ENCODE data around the gene SLC52A1.
"Not testable (repeated sequence)": the region's sequence is repeated elsewhere in the genome, so short reads cannot be mapped to it uniquely, and the experiment has no call there.

The SLC52A1 gene

DNA sequence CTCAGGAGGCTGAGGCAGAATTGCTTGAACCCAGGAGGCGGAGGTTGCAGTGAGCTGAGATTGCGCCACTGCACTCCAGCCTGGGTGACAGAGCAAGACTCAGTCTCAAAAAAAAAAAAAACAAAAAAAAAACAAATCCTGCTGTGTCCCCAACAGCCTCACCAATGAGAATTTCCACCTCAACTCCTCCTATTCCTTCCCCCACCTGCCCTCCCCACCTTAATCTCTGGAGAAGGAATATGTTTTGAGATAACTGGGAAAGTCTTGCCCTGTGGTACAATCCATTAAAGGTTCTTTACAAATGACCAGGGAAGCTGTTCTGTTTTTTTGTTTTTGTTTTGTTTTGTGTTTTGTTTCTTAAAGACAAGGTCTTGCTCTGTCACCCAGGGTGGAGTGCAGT, 5.1 kb downstream of the SLC52A1 start:
- H3K9me3 ChIP-seq (replicated peaks; ENCODE audit: low read length); H3K36me3 ChIP-seq (ENCODE audit: insufficient read depth, low read length); H3K4me1 ChIP-seq (ENCODE audit: control insufficient read depth, insufficient read depth, low read length); H3K27me3 ChIP-seq (ENCODE audit: control insufficient read depth, insufficient read depth, low read length); H3K4me2 ChIP-seq (ENCODE audit: low read length); H3K4me3 ChIP-seq (ENCODE audit: low read length); H3K9ac ChIP-seq (ENCODE audit: low read depth, low read length): not testable (repeated sequence)

DNA sequence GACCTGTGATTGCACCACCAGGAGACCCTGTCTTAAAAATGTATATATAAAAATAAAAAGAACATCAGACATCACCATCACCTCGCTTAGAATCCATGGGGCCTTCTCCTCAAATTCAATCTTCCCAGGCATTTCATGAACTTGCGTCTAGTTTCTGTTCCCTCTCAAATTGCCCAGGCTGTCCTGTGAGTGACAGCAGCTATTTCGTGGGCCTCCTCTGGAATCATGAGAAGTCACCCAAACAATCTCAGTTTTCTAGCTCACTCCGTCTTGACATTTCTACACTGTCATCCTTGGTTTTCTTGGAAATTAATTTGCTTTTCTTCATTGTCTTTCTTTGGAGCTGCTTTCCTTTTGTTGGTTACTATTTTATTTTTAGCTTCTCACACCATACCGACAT, 7.3 kb downstream of the SLC52A1 start:
- Histone ChIP-seq H3K4me2 (ENCODE audit: low read length) (no peak overlapping the region), H3K4me3 (ENCODE audit: low read length) (no peak overlapping the region), H3K4me1 (ENCODE audit: control insufficient read depth, insufficient read depth, low read length) (peaks cover 3% of the 10 kb centered on the region), H3K9me3 (replicated peaks; ENCODE audit: low read length) (no peaks in the 10 kb centered on the region), H3K27me3 (ENCODE audit: control insufficient read depth, insufficient read depth, low read length) (no peaks in the 10 kb centered on the region), H3K9ac (ENCODE audit: low read depth, low read length) (no peak overlapping the region), H3K36me3 (ENCODE audit: insufficient read depth, low read length) (peaks cover 18% of the 10 kb centered on the region)

DNA sequence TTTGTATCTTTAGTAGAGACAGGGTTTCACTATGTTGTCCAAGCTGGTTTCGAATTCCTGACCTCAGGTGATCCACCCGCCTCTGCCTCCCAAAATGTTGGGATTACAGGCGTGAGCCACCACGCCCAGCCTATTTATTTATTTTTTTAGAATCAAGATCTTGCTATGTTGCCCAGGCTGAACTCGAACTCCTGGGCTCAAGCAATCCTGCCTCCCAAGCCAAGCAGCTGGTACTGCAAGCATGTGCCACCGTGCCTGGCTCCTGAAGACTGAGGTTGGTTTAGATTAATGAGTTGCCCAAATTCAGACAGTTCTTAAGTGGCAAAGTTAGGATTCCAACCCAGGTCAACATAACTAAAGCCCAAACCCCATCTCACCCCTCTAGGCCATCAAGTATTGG, 7.9 kb downstream of the SLC52A1 start:
- H3K27me3 ChIP-seq (ENCODE audit: control insufficient read depth, insufficient read depth, low read length), result no peaks in the 10 kb centered on the region
- H3K4me2 ChIP-seq (ENCODE audit: low read length), result no peak overlapping the region
- no peak overlapping the region for H3K4me3 ChIP-seq (ENCODE audit: low read length)
- peaks cover 3% of the 10 kb centered on the region for H3K4me1 ChIP-seq (ENCODE audit: control insufficient read depth, insufficient read depth, low read length)
- H3K9me3 ChIP-seq (replicated peaks; ENCODE audit: low read length), result no peaks in the 10 kb centered on the region
- H3K9ac ChIP-seq (ENCODE audit: low read depth, low read length), result no peak overlapping the region
- H3K36me3 ChIP-seq (ENCODE audit: insufficient read depth, low read length), result peaks cover 23% of the 10 kb centered on the region

- Histone ChIP-seq H3K4me2 (ENCODE audit: low read length) (no peak overlapping the region), H3K27me3 (ENCODE audit: control insufficient read depth, insufficient read depth, low read length) (no peaks in the 10 kb centered on the region), H3K4me3 (ENCODE audit: low read length) (no peak overlapping the region), H3K9ac (ENCODE audit: low read depth, low read length) (no peak overlapping the region), H3K4me1 (ENCODE audit: control insufficient read depth, insufficient read depth, low read length) (no peaks in the 10 kb centered on the region), H3K9me3 (replicated peaks; ENCODE audit: low read length) (no peaks in the 10 kb centered on the region), H3K36me3 (ENCODE audit: insufficient read depth, low read length) (peaks cover 45% of the 10 kb centered on the region)
Measured at GRCh38 chr17:5024604-5025003, 10.6 kb downstream of the SLC52A1 start.

- H3K4me3 ChIP-seq (ENCODE audit: low read length), result no peak overlapping the region
- no peaks in the 10 kb centered on the region for H3K27me3 ChIP-seq (ENCODE audit: control insufficient read depth, insufficient read depth, low read length)
- H3K36me3 ChIP-seq (ENCODE audit: insufficient read depth, low read length), result peaks cover 54% of the 10 kb centered on the region
- H3K4me1 ChIP-seq (ENCODE audit: control insufficient read depth, insufficient read depth, low read length), result no peaks in the 10 kb centered on the region
- no peak overlapping the region for H3K9ac ChIP-seq (ENCODE audit: low read depth, low read length)
- no peak overlapping the region for H3K4me2 ChIP-seq (ENCODE audit: low read length)
- no peaks in the 10 kb centered on the region for H3K9me3 ChIP-seq (replicated peaks; ENCODE audit: low read length)
Measured at GRCh38 chr17:5023588-5024147, 11.6 kb downstream of the SLC52A1 start.

GRCh38 chr17:5022171-5022711, 13.0 kb downstream of the SLC52A1 start:
- Histone ChIP-seq H3K4me2 (ENCODE audit: low read length) (no peak overlapping the region), H3K36me3 (ENCODE audit: insufficient read depth, low read length) (peaks cover 60% of the 10 kb centered on the region), H3K4me1 (ENCODE audit: control insufficient read depth, insufficient read depth, low read length) (no peaks in the 10 kb centered on the region), H3K9me3 (replicated peaks; ENCODE audit: low read length) (no peaks in the 10 kb centered on the region), H3K27me3 (ENCODE audit: control insufficient read depth, insufficient read depth, low read length) (no peaks in the 10 kb centered on the region), H3K4me3 (ENCODE audit: low read length) (no peak overlapping the region), H3K9ac (ENCODE audit: low read depth, low read length) (no peak overlapping the region)

DNA sequence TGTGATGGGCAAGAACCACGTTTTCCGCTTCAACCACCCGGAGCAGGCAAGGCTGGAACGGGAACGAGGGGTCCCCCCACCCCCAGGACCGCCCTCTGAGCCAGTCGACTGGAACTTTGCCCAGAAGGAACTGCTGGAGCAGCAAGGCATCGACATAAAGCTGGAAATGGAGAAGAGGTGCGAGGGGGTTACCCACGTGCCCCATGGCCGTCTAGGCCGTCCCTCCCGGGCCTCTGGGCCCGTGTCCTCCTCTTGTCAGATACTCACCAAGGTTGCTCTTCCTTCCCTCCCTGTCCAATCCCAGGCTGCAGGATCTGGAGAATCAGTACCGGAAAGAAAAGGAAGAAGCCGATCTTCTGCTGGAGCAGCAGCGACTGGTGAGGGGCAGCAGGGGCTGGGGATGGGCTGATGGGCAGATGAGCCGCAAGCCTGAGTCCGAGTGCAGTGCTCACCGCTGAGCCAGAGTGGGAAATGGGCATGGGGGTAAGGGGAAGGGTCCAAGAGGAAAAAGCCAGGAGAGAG, 14.7 kb downstream of the SLC52A1 start:
- no peak overlapping the region for H3K9ac ChIP-seq (ENCODE audit: low read depth, low read length)
- peaks cover 71% of the 10 kb centered on the region for H3K36me3 ChIP-seq (ENCODE audit: insufficient read depth, low read length)
- H3K9me3 ChIP-seq (replicated peaks; ENCODE audit: low read length), result no peaks in the 10 kb centered on the region
- no peaks in the 10 kb centered on the region for H3K4me1 ChIP-seq (ENCODE audit: control insufficient read depth, insufficient read depth, low read length)
- H3K27me3 ChIP-seq (ENCODE audit: control insufficient read depth, insufficient read depth, low read length), result no peaks in the 10 kb centered on the region
- no peak overlapping the region for H3K4me3 ChIP-seq (ENCODE audit: low read length)
- H3K4me2 ChIP-seq (ENCODE audit: low read length), result no peak overlapping the region

- Histone ChIP-seq H3K9ac (ENCODE audit: low read depth, low read length) (no peak overlapping the region), H3K27me3 (ENCODE audit: control insufficient read depth, insufficient read depth, low read length) (no peaks in the 10 kb centered on the region), H3K4me1 (ENCODE audit: control insufficient read depth, insufficient read depth, low read length) (no peaks in the 10 kb centered on the region), H3K9me3 (replicated peaks; ENCODE audit: low read length) (no peaks in the 10 kb centered on the region), H3K4me2 (ENCODE audit: low read length) (no peak overlapping the region), H3K4me3 (ENCODE audit: low read length) (no peak overlapping the region), H3K36me3 (ENCODE audit: insufficient read depth, low read length) (peaks cover 71% of the 10 kb centered on the region)
Measured at GRCh38 chr17:5019475-5019956, 15.7 kb downstream of the SLC52A1 start.

- Histone ChIP-seq H3K36me3 (ENCODE audit: insufficient read depth, low read length) (peaks cover 70% of the 10 kb centered on the region), H3K27me3 (ENCODE audit: control insufficient read depth, insufficient read depth, low read length) (no peaks in the 10 kb centered on the region), H3K4me1 (ENCODE audit: control insufficient read depth, insufficient read depth, low read length) (peaks cover 12% of the 10 kb centered on the region), H3K9me3 (replicated peaks; ENCODE audit: low read length) (no peaks in the 10 kb centered on the region), H3K4me3 (ENCODE audit: low read length) (no peak overlapping the region), H3K9ac (ENCODE audit: low read depth, low read length) (no peak overlapping the region), H3K4me2 (ENCODE audit: low read length) (no peak overlapping the region)
Measured at GRCh38 chr17:5014357-5014756, 20.9 kb downstream of the SLC52A1 start.

DNA sequence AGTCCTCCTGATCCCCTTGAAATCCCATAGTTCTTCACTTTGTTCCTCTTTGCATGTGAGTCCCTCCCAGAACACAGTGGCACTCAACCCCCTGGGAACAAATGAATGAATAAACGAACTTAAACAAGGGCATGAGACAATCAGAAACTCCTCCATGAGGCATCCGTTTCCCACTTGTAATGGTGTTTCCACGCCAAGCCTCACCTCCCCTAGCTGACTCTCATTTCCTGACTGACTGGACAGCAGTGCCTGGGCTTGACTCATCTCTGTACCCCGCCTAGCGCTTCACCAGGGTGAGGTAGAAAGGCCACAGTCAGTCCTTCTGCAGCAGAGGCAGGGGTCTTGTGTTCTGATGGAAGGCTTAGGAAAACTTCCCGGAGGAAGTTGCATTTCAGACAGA, 23.3 kb downstream of the SLC52A1 start:
- peaks cover 12% of the 10 kb centered on the region for H3K4me1 ChIP-seq (ENCODE audit: control insufficient read depth, insufficient read depth, low read length)
- no peak overlapping the region for H3K4me2 ChIP-seq (ENCODE audit: low read length)
- H3K4me3 ChIP-seq (ENCODE audit: low read length), result no peak overlapping the region
- no peak overlapping the region for H3K9ac ChIP-seq (ENCODE audit: low read depth, low read length)
- no peaks in the 10 kb centered on the region for H3K9me3 ChIP-seq (replicated peaks; ENCODE audit: low read length)
- H3K27me3 ChIP-seq (ENCODE audit: control insufficient read depth, insufficient read depth, low read length), result no peaks in the 10 kb centered on the region
- H3K36me3 ChIP-seq (ENCODE audit: insufficient read depth, low read length), result peaks cover 78% of the 10 kb centered on the region

DNA sequence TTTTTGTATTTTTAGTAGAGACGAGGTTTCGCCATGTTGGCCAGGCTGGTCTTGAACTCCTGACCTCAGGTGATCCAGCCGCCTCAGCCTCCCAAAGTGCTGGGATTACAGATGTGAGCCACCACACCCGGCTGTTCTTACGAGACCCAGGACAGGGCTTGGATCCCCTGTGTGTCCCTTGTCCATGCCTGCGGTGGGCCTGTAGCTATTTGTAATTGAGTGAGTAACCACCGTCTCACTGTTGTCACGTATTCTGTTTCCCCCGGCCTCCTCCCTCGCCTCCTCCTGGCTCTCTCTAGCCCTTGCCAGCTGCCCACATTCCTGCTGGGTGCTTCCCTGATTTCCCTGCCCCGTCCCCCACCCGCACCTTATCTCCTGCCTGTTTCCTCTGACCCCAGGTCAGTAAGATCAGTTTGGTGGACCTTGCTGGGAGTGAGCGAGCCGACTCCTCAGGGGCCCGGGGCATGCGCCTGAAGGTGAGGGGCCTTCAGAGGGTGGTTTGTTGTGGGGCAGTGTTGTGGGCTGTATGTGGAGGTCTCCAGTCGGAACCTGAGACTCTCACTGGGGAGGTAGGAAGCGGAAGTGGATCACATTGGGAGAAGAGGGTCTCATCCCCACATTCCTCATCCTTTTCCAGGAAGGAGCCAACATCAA, 31.9 kb downstream of the SLC52A1 start:
- H3K27me3 ChIP-seq (ENCODE audit: control insufficient read depth, insufficient read depth, low read length), result no peaks in the 10 kb centered on the region
- no peak overlapping the region for H3K4me2 ChIP-seq (ENCODE audit: low read length)
- H3K36me3 ChIP-seq (ENCODE audit: insufficient read depth, low read length), result peaks cover 66% of the 10 kb centered on the region
- H3K9ac ChIP-seq (ENCODE audit: low read depth, low read length), result no peak overlapping the region
- H3K4me1 ChIP-seq (ENCODE audit: control insufficient read depth, insufficient read depth, low read length), result peaks cover 20% of the 10 kb centered on the region
- H3K4me3 ChIP-seq (ENCODE audit: low read length), result no peak overlapping the region
- H3K9me3 ChIP-seq (replicated peaks; ENCODE audit: low read length), result no peaks in the 10 kb centered on the region
